GM04503 (cell line): ENCODE measurements around the gene CHST11.
"Not testable (repeated sequence)": the region's sequence is repeated elsewhere in the genome, so short reads cannot be mapped to it uniquely, and the experiment has no call there.

Experiments used
- DNase-seq: peaks from one replicate; pipeline ENCODE4 v3.0.0-alpha.2; 2012; ENCODE audit warnings: low read depth

CHST11 gene

DNA sequence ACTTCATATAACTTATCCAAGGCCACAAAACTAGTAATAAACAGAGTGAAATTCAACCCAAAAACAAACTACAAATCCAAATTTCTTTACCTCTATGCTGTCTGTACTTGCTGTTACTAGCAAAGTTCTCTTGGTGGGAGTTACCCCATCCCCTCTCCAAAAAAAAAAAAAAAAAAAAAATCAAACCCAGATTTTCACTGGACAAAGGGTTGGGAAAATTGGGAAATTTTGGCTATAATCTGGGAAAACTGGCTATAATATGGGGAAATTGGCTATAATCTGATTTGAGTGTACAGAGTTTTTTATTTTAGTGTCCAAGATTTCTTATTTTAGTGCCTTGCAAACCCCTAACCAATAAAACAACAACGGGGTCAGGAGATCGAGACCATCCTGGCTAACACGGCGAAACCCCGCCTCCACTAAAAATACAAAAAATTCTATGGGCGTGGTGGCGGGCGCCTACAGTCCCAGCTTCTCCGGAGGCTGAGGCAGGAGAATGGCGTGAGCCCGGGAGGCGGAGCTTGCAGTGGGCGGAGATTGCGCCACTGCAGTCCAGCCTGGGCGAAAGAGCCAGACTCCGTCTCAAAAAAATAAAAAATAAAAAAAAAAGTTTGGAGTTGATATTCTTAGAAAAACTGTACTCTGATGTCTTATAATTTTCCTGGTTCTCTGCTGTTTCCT is 148.4 kb downstream of the CHST11 start:
- no peak for DNase-seq

GRCh38 chr12:104605685-104606084 is 148.9 kb downstream of the CHST11 start:
- no peak for DNase-seq

DNA sequence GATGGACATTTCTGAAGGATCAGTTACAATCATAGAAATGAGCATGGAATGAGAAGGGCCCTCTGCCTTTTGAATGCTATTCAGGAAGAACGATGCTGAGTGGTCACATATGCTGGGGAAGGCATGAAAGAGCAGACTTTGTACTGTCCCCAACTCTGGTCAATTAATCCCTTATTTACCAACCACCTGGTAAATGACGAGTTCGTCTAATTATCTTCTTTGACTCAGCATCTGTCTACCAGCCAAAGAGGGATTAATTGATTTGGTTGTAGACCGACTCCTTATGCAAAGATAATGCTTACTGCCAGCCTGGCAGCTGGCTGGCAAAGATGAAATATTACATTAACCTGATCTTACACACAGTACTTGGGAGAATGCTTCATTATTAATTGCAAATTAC is 152.2 kb downstream of the CHST11 start:
- DNase-seq: no peak

DNA sequence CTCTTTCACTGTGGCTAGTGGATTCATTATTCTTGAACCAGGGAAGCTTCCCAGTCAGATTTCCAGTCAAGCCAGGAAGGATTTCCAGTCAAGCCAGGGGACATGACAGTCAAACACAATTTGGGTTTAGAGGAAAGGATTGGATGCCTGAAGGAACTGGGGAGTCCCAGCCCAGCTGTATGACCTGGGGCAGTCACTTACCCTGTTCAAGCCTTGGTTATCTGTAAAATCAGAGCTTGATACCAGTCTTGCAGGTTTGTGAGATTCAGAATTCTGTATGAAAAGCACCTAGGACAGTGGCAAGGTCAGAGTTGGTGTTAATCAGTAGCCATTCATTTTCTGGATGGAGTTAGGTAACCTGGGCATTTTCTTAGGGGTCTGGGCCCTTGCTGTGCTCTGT is 152.7 kb downstream of the CHST11 start:
- DNase-seq: no peak

DNA sequence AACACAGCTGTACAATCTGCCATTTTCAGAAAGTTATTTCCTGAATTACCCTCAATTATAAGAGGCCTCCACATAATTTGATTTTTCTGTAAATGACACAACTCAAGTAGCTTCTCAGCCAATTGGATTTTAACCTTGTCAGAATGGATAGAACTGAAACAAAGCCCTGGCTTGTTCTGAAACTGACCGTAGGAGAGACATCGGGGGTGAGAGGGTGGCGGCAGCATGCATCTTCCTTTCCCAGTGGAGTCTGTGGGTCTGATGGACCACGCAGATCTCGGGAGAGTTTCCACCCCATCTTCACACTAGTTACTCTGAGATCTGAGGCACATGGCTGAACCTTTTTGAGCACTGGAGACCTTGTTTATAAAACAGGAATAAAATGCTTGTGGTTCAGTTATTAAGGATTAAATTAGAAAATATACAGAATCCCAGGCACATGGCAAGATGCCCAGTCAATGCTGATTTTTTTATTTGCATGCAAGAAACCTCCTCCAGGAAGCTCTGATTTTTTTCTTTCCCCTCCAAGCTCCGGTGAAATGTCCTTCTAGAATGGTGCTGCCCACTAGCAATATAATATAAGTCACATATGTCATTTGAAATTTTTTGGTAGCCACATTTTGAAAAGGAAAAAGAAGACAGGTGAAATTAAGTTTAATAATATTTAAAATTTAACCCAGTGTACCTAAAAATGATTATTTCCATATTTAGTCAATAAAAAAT is 153.9 kb downstream of the CHST11 start:
- no peak for DNase-seq

DNA sequence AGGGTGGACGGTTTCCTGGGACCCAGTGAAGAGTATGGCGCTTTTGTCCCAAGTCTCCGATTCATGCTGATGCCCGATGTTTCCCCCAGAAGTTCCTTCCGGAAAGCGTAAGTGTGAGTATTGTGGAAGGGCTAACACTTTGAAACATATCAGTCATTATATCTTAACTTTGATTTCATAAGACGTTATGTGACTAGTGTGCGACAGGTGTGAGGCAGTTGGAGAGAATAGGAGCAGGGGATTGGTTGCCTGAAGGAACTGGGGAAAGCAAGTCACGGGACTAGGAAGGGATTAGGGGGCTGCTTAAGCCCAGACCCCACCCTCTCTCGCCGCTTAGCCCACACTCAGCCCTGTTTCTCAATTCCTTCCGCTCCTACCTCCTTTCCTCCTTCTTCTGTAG is 154.9 kb downstream of the CHST11 start:
- no peak for DNase-seq

DNA sequence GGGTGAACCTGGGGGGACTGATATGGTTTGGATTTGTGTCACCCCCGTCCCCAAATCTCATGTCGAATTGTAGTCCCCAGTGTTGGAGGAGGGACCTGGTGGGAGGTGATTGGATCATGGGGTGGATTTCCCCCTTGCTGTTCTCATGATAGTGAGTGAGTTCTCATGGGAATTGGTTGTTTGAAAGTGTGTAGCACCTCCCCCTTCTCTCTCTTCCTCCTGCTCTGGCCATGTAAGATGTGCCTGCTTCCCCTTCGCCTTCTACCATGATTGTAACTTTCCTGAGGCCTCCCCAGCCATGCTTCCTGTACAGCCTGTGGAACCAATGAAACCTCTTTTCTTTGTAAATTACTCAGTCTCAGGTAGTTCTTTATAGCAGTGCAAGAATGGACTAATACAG is 156.6 kb downstream of the CHST11 start:
- not testable (repeated sequence) for DNase-seq

GRCh38 chr12:104615048-104615561 is 158.4 kb downstream of the CHST11 start:
- peak; percentile 80 for DNase-seq

DNA sequence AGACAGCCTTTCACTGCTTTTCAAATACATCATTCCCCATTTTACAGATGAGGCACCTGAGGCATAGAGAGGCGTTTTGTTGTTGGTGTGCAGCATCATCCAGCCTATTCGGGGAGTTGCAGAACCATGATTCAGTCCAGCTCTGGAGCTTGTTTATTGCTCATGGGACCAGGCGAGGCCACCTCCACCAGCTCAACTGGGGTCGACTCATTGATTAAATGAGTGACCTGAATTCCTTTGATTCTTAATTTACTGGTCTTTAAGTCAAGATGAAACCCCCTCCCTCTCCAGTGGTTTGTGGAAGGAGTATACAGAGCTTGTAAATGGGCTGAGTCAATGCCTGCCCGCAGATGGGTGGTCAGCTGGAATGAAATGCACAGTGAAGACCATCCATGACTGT is 161.9 kb downstream of the CHST11 start:
- no peak for DNase-seq

- no peak for DNase-seq
These were observed 162.6 kb downstream of the CHST11 start for GRCh38 chr12:104619305-104619704.

DNA sequence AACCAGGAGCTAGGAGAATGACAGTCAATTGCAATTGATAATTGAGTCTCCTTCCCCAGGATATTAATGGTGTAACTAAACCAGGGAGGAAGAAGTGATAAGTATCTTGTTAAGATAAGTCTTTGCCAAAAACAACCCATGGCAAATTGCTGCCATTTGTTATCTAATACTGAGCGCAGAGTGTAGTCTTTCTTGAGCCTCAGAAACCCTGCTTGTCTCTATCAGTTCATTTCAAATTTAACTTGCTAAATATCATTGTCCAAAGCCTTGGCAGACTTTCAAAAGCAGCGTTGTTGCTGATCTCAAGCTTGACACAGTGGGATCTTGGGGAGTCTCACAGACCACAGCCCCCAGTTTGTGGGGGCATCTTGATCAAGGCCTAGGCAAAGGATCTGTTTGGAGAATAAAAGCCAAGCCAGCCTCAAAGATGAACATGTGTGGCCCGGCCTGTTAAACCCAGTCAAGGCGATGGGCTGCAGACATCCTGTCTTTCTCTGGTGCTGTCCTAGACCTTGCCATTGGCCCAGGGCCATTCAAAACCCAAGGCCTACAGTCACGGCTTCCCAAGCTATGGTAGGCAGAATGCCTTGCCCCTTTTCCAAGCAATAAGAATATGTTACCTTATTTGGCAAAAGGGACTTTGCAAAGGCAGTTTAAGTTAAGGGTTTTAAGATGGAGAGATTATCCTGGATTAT is 164.2 kb downstream of the CHST11 start:
- DNase-seq: no peak

GRCh38 chr12:104622928-104623327 is 166.2 kb downstream of the CHST11 start:
- DNase-seq: no peak

DNA sequence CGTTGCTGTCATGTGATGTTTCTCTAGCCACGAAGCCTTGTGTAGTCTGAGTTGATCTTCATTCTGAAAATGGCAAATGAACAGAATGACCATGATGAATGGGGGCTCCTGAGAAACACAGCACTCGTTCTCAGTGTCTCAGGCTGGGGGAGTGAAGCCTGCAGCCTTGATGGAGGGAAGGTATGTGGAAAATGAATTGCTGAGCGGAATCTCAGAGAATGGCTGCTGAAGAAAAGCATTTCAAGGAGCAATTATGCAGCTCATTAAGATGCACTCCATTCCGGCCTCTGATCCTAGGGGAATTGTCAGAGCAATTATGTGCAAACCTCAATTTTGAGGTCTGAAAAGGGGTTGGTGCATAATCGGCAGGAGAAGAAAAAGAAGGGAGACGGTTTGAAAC is 167.1 kb downstream of the CHST11 start:
- no peak for DNase-seq

- no peak for DNase-seq
These were observed 167.8 kb downstream of the CHST11 start for GRCh38 chr12:104624529-104624928.

DNA sequence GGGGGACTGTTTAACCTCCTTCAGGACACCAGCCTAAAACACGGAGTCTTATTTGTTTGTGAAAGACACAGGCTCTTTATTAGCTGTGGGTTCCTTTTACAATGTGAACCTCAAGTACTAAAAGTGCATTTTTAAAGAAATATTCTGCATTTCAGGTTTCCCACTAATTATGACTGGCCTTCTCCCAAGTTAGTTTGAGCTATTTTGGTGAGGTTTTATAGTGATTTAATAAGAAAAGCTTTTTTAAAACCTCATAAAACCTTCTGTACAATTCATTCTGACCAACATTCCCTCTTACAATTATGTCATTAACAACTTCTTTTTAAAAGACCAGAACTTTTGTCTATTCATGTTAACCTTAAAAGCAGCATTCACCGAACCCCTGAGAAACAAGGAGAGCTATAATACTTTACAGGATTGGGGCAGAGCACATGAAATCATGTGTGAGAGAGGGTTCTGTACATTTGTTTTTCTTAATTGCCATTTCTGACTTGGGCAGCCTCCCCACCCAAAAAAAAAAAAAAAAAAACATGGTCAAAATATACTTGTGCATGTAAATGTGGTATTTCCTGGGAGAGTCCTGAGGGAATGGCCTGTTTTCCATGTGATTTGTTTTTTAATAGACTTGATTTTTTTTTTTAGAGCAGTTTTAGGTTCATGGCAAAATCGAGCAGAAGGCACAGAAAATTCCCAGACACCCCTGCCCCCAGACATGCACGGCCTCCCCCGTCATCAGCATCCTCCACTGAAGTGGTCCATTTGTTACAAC is 169.5 kb downstream of the CHST11 start:
- DNase-seq: peak; percentile 31

GRCh38 chr12:104627231-104627989 is 170.7 kb downstream of the CHST11 start:
- DNase-seq: no peak

DNA sequence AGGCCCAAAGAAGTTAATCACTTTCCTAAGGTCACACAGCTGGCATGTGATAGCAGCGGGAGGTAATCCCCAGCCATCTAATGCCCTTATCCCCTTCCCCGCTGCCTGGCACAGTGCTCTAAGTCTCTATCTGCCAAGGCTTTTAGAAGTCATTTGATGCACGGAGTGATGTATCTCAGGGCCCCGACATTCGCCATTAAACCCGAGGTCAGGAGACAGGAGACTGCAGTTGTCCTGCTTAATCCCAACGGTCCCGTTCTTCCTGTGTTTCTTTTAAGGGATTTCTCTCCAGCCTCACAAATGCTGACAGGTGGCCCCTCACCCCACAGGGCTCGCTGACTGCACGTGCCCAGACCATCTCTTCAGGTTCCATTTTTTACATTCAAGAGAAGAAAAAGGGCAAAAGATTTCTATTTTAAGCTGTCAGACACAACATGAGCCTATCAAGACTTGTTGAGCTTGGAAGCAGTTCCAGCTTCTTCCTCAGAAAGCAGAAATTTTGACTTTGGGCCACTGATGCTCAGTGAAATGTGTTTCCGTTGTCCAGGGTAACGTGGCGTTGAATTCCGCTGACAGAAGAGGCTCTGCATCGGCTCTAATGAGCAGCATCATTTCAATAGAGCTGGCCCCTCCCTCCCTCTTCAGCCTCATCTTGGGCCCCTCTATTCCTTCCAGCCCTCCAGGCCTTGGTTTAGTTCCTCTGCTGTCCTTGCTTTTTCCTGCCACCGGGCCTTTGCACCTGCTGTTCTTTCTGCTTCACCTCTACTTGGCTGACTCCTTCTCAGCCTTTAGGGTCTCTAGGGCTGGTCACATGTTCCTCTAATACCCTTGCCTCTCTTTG is 171.5 kb downstream of the CHST11 start:
- no peak for DNase-seq

- DNase-seq: no peak
These were observed 172.0 kb downstream of the CHST11 start for GRCh38 chr12:104628831-104629135.

GRCh38 chr12:104630230-104630670 is 173.5 kb downstream of the CHST11 start:
- no peak for DNase-seq

DNA sequence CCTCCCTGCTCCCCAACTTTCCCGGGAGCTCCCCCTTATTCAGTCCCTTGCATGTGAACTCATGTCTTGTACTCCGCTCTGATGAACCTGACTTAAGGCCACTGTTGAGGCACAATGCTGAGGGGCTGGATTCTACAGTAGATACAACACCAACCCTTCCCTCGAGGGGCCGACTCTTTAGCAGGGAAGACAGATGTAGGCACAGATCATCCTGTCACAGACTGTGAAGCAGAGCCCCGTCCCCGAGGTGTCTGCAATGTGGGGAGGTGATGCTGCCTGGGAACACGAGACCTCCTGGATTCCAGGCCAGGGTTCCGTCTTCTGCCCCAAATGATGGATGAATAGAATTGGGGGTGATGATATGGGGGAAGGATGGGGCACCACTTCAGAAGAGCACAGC is 175.1 kb downstream of the CHST11 start:
- DNase-seq: no peak
